Spinal cord (tissue), 10 donors: ENCODE results near the gene ADCYAP1. TPM values are rescaled to one million over a fixed set of nuclear protein-coding genes. Genes with fewer than 3 reads are reported as not detected.
A peak's percentile ranks its signal among the peaks of the same experiment; 100 is the strongest.

Experiments used
- DNase-seq, 6 donors: peaks; one replicate each; pipeline versions ENCODE4 v3.0.0 to v3.0.0-alpha.2; 2013 to 2015; ENCODE audit warnings: low spot score in 6 of 6, low read depth in 4 of 6
- H3K27ac ChIP-seq: one replicate; pipeline ENCODE4 v1.5.1; 2013; ENCODE audit warnings: low read depth, low read length, control low read depth
- H3K27me3 ChIP-seq: one replicate; pipeline ENCODE4 v1.6.1; 2013; ENCODE audit warnings: low read length; ENCODE audit not compliant: control insufficient read depth, insufficient read depth
- H3K36me3 ChIP-seq: one replicate; pipeline ENCODE4 v1.6.1; 2013; ENCODE audit warnings: low read length; ENCODE audit not compliant: control insufficient read depth, insufficient read depth
- H3K4me1 ChIP-seq: one replicate; pipeline ENCODE4 v1.6.1; 2013; ENCODE audit warnings: low read length; ENCODE audit not compliant: control insufficient read depth, insufficient read depth
- H3K4me3 ChIP-seq: one replicate; pipeline ENCODE4 v1.5.1; 2013; ENCODE audit warnings: low read depth, low read length, control low read depth
- H3K9me3 ChIP-seq: one replicate; pipeline ENCODE4 v1.6.1; 2013; ENCODE audit warnings: low read length; ENCODE audit not compliant: control insufficient read depth, insufficient read depth
- WGBS: methylation state at CpG from one replicate; pipeline ENCODE4 v1.1.5; 2013; ENCODE audit warnings: missing lambda C conversion rate; ENCODE audit not compliant: insufficient coverage; 5-methylcytosine and 5-hydroxymethylcytosine counted together
- polyA plus RNA-seq, 2 donors: library from polyadenylated mRNA; unstranded; fragments of 120-200 nt; gene quantifications; one replicate each; pipeline ENCODE4 v1.2.1, GENCODE V29; 2013; ENCODE audit not compliant: insufficient read length in 2 of 2
- total RNA-seq, 2 donors: library from RNA; depleted of rRNA in 1 of 2; stranded (reverse); fragments of 120-200 nt in 1 of 2; fragments of >200 nt in 1 of 2; gene quantifications; one replicate each; pipeline versions ENCODE4 v1.2.3 to v1.2.4, GENCODE V29; 2013 to 2014
- donor health status: healthy.

ADCYAP1 gene
- total and polyA plus RNA-seq, 4 donors: 5.0 to 21.3 (median 13.7) TPM

DNA sequence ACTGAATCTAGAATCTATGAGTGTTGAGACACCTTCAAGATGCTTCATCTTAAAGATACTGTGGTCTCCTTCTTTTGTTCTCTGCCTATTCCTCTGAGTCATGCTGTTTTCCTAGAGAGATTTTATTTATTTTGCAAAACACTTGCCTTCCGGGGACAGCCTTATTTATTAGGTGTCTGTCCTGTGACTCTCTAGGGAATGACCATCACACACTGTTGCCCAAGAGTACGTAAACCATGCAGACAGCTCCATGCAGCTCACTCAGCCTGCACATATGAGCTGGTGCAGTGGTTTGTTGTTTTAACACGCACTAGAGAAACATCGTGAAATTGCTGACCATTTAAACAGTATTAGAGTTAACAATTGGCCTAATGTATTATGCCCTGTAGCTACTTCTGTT is 12.4 kb upstream of the ADCYAP1 start:
- no peaks in the 10 kb centered on the region for H3K4me1 ChIP-seq
- no peak overlapping the region for H3K27ac ChIP-seq
- WGBS: no CpG with 5 or more reads among the region's 4 CpGs
- no peaks in the 10 kb centered on the region for H3K36me3 ChIP-seq
- H3K4me3 ChIP-seq: no peak overlapping the region
- no peaks in the 10 kb centered on the region for H3K9me3 ChIP-seq
- DNase-seq: no peak
- H3K27me3 ChIP-seq: no peaks in the 10 kb centered on the region

DNA sequence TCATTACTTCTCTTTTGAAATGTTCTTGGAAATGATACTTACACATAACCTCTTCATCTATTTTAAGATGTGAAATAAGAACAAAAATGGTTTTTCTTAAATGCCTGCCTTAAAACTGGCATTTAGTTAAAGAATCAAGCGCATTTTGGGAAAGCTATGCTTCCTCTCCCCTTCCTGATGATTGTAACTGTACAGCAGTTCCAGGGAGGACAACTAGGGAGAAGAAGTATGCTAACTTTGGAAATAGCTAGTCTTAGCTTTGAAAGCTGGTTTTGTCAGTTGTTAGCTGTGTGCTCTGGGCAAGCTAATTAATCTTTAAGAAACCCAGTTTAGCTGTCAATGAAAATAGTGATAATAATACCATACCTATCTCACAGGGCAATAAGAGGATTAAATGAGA is 8.4 kb upstream of the ADCYAP1 start:
- no peak for DNase-seq
- Histone ChIP-seq H3K9me3 (no peaks in the 10 kb centered on the region), H3K27me3 (peaks cover 8% of the 10 kb centered on the region), H3K4me3 (no peak overlapping the region), H3K27ac (no peak overlapping the region), H3K36me3 (no peaks in the 10 kb centered on the region), H3K4me1 (no peaks in the 10 kb centered on the region)
- 80% methylated on average over 1 of the region's 1 CpG for WGBS

DNA sequence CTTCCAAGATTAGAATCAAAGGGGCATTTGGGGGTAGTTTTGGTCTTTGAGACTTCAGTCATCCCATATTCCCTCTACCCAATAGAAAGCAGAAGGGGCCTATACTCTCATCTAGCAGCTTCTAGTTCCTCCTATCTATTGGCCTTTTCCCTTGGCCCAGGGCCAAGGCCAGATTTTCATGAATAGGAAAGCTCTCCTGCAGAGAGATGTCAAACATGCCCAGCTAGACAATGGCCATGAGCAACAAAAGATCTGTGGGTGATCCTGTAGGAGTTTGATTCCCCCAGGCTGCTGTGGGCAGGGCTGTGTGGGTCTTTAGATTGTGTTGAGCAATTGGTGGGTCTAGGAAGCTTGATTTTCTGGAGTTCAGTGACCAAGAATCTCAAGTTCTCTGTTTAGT is 2.9 kb upstream of the ADCYAP1 start:
- peaks cover 24% of the 10 kb centered on the region for H3K4me1 ChIP-seq
- DNase-seq: peak in 1 of 6 donors; percentile 3
- H3K36me3 ChIP-seq: no peaks in the 10 kb centered on the region
- no peaks in the 10 kb centered on the region for H3K9me3 ChIP-seq
- H3K27me3 ChIP-seq: peaks cover 60% of the 10 kb centered on the region
- H3K27ac ChIP-seq: no peak overlapping the region
- H3K4me3 ChIP-seq: no peak overlapping the region

DNA sequence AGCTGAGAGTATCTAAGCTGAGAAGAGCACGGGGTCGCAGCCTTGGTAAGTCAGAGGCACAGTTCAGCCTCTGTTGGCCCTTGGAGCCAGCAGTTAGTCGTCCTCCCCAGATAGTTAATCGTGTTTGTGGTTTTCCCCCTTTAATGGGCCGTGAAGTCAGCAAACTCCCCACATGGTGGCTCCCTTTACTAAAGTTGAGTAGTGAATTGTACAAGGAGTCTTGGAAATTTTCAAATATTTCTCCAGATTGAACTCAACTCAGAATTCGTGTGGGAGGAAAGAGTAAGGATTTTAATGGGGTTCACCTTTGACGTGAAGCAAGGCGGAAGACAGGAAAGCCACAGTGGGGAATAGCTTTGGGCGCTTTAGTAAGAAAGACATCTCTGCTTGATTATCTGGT is 2.4 kb upstream of the ADCYAP1 start:
- no peaks in the 10 kb centered on the region for H3K36me3 ChIP-seq
- H3K27ac ChIP-seq: no peak overlapping the region
- no peak overlapping the region for H3K4me3 ChIP-seq
- H3K4me1 ChIP-seq: peaks cover 29% of the 10 kb centered on the region
- peaks cover 65% of the 10 kb centered on the region for H3K27me3 ChIP-seq
- peak in 2 of 6 donors; percentile 70 to 90 for DNase-seq
- 21% methylated on average over 7 of the region's 9 CpGs for WGBS
- no peaks in the 10 kb centered on the region for H3K9me3 ChIP-seq

DNA sequence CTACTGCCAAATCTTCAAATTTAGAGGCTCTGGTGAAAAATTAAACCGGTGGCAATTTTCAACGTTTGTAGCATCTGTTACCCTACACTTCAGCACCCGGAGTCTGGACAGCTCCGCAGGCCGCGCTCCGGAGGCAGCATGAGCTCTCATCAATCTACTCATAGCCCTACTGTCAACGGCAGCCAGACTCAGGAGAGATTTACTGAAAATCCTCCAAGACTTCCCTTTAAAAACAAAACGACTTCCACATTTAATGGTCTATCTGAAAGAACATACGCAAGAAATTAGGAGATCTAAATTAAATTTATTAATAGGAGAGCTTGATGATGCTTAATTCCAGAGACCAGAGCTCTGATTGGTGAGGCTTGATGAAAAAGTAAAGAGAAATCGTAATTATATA is 970 bp upstream of the ADCYAP1 start:
- Histone ChIP-seq H3K4me3 (no peak overlapping the region), H3K27me3 (peaks cover 80% of the 10 kb centered on the region), H3K4me1 (peaks cover 40% of the 10 kb centered on the region), H3K9me3 (no peaks in the 10 kb centered on the region), H3K27ac (no peak overlapping the region), H3K36me3 (no peaks in the 10 kb centered on the region)
- 8% methylated on average over 8 of the region's 11 CpGs for WGBS
- DNase-seq: peak in 2 of 6 donors; percentile 69 to 70

DNA sequence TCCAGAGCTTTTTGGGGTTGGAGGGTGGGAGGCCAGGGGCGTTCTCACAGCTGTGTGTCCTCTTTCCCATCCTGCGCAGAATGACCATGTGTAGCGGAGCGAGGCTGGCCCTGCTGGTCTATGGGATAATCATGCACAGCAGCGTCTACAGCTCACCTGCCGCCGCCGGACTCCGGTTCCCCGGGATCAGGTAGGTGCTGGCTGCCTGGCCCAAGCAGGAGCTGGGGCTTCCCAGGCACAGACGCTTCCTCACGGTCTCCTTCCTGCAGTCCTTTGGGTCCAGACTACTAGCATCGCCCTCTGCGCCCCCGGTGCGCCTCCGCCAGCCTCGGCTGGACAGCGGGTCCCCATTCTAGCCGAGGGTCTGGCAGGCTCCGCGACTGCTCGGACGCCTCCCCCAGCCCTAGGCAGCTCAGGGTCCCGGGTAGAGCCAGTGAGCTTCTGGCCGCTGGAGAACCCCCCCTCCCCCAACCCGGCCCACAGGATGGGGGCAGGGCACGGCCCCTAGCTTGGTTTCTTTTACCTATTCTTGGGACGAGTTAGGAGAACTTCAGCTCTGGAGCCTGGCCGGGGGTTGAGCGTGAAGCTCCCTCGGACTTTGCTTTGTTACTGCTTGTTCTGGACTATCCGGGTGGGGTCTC is 756 bp downstream of the ADCYAP1 start:
- H3K4me1 ChIP-seq: peaks cover 47% of the 10 kb centered on the region
- no peaks in the 10 kb centered on the region for H3K36me3 ChIP-seq
- no peaks in the 10 kb centered on the region for H3K9me3 ChIP-seq
- no peak overlapping the region for H3K27ac ChIP-seq
- H3K27me3 ChIP-seq: peaks cover 94% of the 10 kb centered on the region
- H3K4me3 ChIP-seq: peak overlapping the region; percentile 18
- DNase-seq: peak in 1 of 6 donors; percentile 29
- WGBS: 1% methylated on average over 31 of the region's 33 CpGs

DNA sequence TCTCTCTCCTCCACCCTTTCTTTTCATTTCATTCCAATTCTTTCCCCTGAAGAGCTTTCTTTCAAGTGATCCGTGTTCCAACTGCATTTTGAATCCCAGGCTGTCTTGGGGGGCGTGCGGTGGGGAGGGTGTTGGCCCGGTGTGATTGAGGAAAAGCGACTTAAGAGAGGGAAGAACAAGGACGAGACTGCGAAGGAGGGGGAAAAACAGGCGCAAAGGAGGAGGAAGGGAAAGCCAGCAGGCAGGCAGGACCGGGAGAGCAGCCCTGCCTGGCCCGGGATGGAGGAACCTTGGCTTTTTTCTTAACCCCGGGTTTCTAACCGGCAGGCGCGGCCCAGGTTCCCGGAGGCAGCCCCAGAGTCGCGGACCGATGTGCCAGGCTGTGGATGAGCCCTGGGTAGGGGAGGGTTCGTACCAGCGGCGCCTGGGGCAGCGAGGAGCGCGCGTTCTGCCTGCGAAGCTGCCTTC is 1.3 kb downstream of the ADCYAP1 start:
- no peaks in the 10 kb centered on the region for H3K9me3 ChIP-seq
- peaks cover 47% of the 10 kb centered on the region for H3K4me1 ChIP-seq
- H3K4me3 ChIP-seq: peak overlapping the region; percentile 18
- H3K27ac ChIP-seq: no peak overlapping the region
- no peaks in the 10 kb centered on the region for H3K36me3 ChIP-seq
- peaks cover 97% of the 10 kb centered on the region for H3K27me3 ChIP-seq
- peak in 2 of 6 donors; percentile 36 to 52 for DNase-seq
- 1% methylated on average over 25 of the region's 26 CpGs for WGBS

DNA sequence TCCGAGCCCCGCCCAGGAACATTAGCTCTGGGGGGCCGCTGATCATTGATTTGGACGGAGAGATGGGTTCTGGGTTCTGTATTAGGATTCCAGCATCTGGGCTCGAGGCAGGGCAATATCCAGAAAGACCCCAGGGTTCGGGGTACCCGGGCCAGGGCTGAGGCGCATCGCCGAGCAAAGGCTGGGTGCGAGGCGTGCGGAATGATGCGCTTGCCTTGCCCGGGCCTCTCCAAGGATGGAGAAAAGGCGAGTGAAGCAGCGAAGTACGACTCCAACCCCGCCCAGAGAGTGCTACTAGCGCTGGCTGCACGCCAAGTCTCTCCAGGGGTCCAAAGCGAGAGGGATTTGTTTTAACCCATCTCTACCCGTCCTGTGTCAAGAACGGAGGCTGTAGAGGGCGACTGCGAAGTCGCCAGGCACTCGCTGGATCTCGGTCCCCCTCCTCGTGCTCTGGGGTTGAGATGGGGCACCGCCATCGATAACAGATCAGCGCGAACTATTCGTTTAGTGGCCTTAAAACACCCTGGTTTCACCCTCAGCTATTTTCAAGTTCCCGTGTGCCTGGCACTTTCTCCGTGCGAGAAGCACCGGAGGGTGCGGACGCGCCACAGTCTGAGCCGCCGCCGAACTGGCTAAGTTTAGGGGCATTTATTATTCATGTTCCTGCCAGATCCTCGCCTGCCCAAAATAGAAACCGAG is 1.9 kb downstream of the ADCYAP1 start:
- peak in 2 of 6 donors; percentile 81 to 84 for DNase-seq
- WGBS: under 1% methylated on average over 47 of the region's 47 CpGs

DNA sequence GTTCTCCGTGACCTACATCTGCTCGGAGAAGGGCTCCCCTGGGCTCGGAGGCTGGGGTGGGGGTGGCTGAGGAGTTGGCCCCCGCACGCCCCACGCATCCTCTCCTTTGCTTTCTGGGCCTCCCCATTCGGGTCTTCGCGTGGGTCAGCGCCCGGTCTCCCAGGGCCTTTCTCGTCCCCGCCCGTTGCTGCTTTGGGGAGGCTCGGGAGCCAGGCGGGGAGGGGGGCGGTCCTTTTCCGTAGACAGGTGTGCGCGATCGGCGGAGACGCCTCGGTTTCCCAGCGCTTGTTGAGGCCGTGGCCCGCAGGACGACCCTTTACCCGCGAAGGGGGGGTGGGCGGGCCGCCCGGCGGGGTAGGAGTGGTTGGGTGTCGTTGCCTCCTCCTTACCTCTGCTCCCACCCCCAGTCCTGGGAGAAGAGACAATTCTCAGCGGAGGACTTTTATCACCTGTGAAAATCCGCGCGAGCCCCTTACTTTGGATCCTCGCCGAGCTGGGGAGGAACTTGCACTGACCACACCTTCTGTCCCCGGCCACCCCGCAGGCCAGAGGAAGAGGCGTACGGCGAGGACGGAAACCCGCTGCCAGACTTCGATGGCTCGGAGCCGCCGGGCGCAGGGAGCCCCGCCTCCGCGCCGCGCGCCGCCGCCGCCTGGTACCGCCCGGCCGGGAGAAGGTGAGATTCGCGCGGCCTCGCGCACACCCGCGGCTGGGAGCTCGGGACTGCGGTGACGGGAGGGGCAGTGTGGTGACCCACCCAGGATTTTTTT is 2.6 kb downstream of the ADCYAP1 start:
- no peak overlapping the region for H3K27ac ChIP-seq
- H3K27me3 ChIP-seq: peaks cover 92% of the 10 kb centered on the region
- H3K4me3 ChIP-seq: peak overlapping the region; percentile 24
- no peaks in the 10 kb centered on the region for H3K9me3 ChIP-seq
- peaks cover 47% of the 10 kb centered on the region for H3K4me1 ChIP-seq
- H3K36me3 ChIP-seq: no peaks in the 10 kb centered on the region
- whole genome bisulfite sequencing: under 1% methylated on average over 63 of the region's 75 CpGs
- DNase-seq: peak in 2 of 6 donors; percentile 59 to 60

More for the DNA sequence above, 1.9 kb downstream of the ADCYAP1 start:
- Histone ChIP-seq H3K27me3 (peaks cover 97% of the 10 kb centered on the region), H3K27ac (no peak overlapping the region), H3K4me3 (peak overlapping the region; percentile 24), H3K4me1 (peaks cover 47% of the 10 kb centered on the region), H3K36me3 (no peaks in the 10 kb centered on the region), H3K9me3 (no peaks in the 10 kb centered on the region)
